Testis (tissue), 2 donors: ENCODE results near the gene ELFN1.

Source experiments
- POLR2A ChIP-seq: fragments of 450-650 bp; IDR thresholded peaks from one replicate; pipeline ENCODE4 v1.6.1; 2017; ENCODE audit warnings: antibody characterized with exemption, mild to moderate bottlenecking, moderate library complexity
- TF ChIP-seq, protein P1 (sequence below), 3 experiments: fragments of 450-650 bp in 2 of 3; fragments of 200-600 bp in 1 of 3; sonication (generic) in 1 of 3; IDR thresholded peaks; one replicate each; pipeline ENCODE4 v1.5.1; 2016 to 2019; ENCODE audit warnings: antibody characterized with exemption in 3 of 3, mild to moderate bottlenecking in 2 of 3, moderate library complexity in 1 of 3

- TF ChIP-seq, protein P1, sequence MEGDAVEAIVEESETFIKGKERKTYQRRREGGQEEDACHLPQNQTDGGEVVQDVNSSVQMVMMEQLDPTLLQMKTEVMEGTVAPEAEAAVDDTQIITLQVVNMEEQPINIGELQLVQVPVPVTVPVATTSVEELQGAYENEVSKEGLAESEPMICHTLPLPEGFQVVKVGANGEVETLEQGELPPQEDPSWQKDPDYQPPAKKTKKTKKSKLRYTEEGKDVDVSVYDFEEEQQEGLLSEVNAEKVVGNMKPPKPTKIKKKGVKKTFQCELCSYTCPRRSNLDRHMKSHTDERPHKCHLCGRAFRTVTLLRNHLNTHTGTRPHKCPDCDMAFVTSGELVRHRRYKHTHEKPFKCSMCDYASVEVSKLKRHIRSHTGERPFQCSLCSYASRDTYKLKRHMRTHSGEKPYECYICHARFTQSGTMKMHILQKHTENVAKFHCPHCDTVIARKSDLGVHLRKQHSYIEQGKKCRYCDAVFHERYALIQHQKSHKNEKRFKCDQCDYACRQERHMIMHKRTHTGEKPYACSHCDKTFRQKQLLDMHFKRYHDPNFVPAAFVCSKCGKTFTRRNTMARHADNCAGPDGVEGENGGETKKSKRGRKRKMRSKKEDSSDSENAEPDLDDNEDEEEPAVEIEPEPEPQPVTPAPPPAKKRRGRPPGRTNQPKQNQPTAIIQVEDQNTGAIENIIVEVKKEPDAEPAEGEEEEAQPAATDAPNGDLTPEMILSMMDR (IDR thresholded peaks at IDR 0.05), result no peak
- TF ChIP-seq POLR2A, result no peak
Measured at GRCh38 chr7:1635401-1635800, 34.7 kb upstream of the ELFN1 start.
